Skeletal muscle tissue (tissue), 4 donors: ENCODE results near the gene CYLD. TPM values are rescaled to one million over a fixed set of nuclear protein-coding genes. Genes with fewer than 3 reads are reported as not detected.

Experiments used
- H3K27ac ChIP-seq: one replicate; pipeline ENCODE4 v1.7.0; 2013; ENCODE audit warnings: mild to moderate bottlenecking, low read depth, low read length, inconsistent platforms
- H3K27me3 ChIP-seq, 3 donors: one replicate each; pipeline ENCODE4 v1.7.0; 2013; ENCODE audit warnings: low read length in 3 of 3; ENCODE audit not compliant: control insufficient read depth in 3 of 3, insufficient read depth in 3 of 3
- H3K36me3 ChIP-seq, 3 donors: one replicate each; pipeline ENCODE4 v1.7.0; 2013; ENCODE audit warnings: low read length in 3 of 3; ENCODE audit not compliant: control insufficient read depth in 3 of 3, insufficient read depth in 3 of 3
- H3K4me1 ChIP-seq, 3 donors: one replicate each; pipeline ENCODE4 v1.7.0; 2013; ENCODE audit warnings: low read length in 3 of 3, mild to moderate bottlenecking in 3 of 3; ENCODE audit not compliant: control insufficient read depth in 3 of 3, insufficient read depth in 3 of 3
- H3K4me3 ChIP-seq, 3 donors: one replicate each; pipeline ENCODE4 v1.7.0; 2013; ENCODE audit warnings: low read length in 3 of 3
- H3K9ac ChIP-seq, 3 donors: one replicate each; pipeline ENCODE4 v1.7.0; 2013; ENCODE audit warnings: low read length in 3 of 3, mild to moderate bottlenecking in 3 of 3, moderate library complexity in 2 of 3, low read depth in 1 of 3
- H3K9me3 ChIP-seq, 3 donors: one replicate each; pipeline ENCODE4 v1.7.0; 2013; ENCODE audit warnings: low read length in 3 of 3; ENCODE audit not compliant: control insufficient read depth in 3 of 3
- total RNA-seq: library from RNA; depleted of rRNA; stranded (reverse); fragments of >200 nt; gene quantifications from one replicate; pipeline ENCODE4 v1.2.3, GENCODE V29; 2014
- donor health status: Osteomylitis.

CYLD gene
- total RNA-seq, 1 donor from 2014 or later: 32.4 TPM

- Histone ChIP-seq H3K27me3 (no peaks in the 10 kb centered on the region), H3K4me1 (peaks cover 5 to 15% (median 5%) of the 10 kb centered on the region in 3 donors), H3K36me3 (no peaks in the 10 kb centered on the region), H3K4me3 (no peak overlapping the region), H3K9ac (no peak overlapping the region), H3K27ac (no peak overlapping the region), H3K9me3 (no peaks in the 10 kb centered on the region)
Measured at GRCh38 chr16:50737420-50737959, 4.4 kb upstream of the CYLD start.

DNA sequence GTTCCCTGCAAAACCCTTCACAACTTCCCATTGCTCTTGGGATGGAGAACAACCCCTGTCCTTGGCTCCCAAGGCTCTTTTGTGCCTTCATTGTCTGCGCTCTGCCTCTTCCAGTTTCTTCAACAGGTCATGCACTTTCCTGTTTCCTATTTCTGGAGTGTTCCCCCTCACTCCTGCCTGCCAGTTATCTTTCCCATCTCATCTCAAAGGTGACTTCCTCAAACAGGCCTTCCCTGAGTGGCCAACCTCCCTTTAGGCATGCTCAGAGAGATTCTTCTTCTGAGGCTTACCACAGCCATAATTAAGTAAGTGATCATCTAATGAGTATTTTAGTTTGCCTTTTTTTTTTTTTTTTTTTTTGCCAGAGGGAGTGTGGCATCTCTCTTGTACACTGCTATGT is 2.9 kb upstream of the CYLD start:
- Histone ChIP-seq H3K4me3 (no peak overlapping the region), H3K9me3 (no peaks in the 10 kb centered on the region), H3K9ac (no peak overlapping the region), H3K27ac (no peak overlapping the region), H3K4me1 (peaks cover 10 to 13% (median 13%) of the 10 kb centered on the region in 3 donors), H3K27me3 (no peaks in the 10 kb centered on the region), H3K36me3 (no peaks in the 10 kb centered on the region)

DNA sequence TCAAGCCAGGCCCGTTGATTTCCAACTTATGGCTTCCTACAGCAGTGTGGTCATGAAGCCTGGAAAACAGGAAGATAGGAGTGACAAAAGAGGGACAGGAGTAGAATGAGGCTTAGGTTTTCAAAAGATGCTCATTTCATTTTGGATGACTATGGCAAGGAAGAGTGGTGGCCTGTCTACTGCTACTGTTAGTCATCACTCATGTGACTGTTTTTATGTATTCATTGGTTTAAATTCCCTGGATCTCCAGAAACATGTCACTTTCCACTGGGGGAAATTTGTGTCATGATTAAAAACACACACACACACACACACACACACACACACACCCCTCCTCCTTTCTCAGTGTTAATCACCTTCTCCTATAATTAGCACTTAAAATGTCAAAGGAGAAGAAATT is 1.1 kb upstream of the CYLD start:
- no peak overlapping the region for H3K4me3 ChIP-seq

DNA sequence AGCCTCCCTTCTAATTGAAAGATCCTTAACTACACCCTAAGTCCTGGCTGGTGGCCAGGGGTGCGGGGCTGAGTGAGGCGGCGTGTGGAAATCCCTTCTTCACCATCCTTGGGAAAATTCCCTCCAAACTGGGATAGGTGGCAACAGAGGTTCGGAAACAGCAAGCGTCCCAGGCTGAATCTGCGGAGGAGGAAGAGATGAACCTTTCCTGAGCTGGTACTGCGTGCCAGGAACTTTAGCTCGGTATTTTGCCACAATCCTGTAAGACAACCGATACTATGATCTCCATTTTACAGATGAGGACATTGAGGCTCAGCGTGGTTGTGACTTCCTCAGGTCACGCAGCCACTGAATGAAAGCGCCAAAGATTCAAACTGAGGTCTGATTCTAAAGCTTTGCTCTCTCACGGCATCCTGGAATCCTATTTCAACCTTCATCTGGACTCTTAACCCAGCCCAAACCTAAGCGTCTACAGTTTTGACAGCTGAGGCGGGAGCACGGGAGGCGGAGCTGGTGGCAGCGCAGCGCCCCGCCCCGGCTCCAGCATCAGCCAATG is 583 bp upstream of the CYLD start:
- H3K36me3 ChIP-seq: peaks cover 0 to 5% (median 2%) of the 10 kb centered on the region in 3 donors
- H3K9me3 ChIP-seq: no peaks in the 10 kb centered on the region
- peak overlapping the region; percentile 86 for H3K27ac ChIP-seq
- H3K9ac ChIP-seq: peak overlapping the region; percentile 23 to 74 (median 73)
- no peaks in the 10 kb centered on the region for H3K27me3 ChIP-seq
- H3K4me3 ChIP-seq: peak overlapping the region; percentile 78 to 89 (median 84)
- peaks cover 10 to 18% (median 16%) of the 10 kb centered on the region in 3 donors for H3K4me1 ChIP-seq

More for the DNA sequence above, 1.1 kb upstream of the CYLD start:
- no peaks in the 10 kb centered on the region for H3K9me3 ChIP-seq
- H3K9ac ChIP-seq: no peak overlapping the region
- H3K4me1 ChIP-seq: peaks cover 10 to 14% (median 13%) of the 10 kb centered on the region in 3 donors
- peaks cover 0 to 5% (median 2%) of the 10 kb centered on the region in 3 donors for H3K36me3 ChIP-seq
- H3K27me3 ChIP-seq: no peaks in the 10 kb centered on the region
- no peak overlapping the region for H3K27ac ChIP-seq

- no peaks in the 10 kb centered on the region for H3K27me3 ChIP-seq
- peak overlapping the region; percentile 86 for H3K27ac ChIP-seq
- H3K4me3 ChIP-seq: peak overlapping the region; percentile 77 to 90 (median 89)
- peak overlapping the region; percentile 82 to 90 (median 86) for H3K9ac ChIP-seq
- peaks cover 10 to 25% (median 20%) of the 10 kb centered on the region in 3 donors for H3K4me1 ChIP-seq
- no peaks in the 10 kb centered on the region for H3K9me3 ChIP-seq
- peaks cover 0 to 7% (median 2%) of the 10 kb centered on the region in 3 donors for H3K36me3 ChIP-seq
Measured at GRCh38 chr16:50742576-50743200, 802 bp downstream of the CYLD start.

DNA sequence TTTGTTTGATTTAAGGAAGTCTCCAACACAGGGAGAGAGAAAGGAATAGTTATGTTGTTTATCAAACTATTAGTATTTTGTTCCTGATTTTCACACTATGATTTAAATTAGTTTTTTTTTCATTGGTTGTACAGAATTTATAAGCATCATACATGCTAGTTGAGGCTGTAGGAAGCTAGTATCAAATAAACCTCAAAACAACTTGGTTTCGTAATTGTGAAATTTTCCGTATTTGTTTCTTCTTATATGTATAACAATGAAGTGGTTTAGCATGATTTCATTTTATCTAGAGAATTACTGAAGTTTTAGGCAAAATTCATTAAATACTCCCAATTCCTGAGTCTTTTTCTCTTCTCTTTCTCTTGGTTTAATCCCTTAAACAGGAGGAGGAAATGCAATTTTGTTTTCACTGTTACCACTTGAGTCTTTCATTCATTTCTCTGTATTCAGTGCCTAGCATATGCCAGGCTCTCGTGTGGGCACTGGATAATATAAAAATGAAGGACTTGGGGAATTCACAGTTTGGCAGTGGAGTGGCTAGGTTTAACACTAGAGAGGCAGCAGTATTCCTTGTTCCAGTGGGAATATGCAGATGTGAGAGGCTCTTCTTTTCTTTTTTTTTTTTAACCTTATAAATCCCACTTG is 1.8 kb downstream of the CYLD start:
- Histone ChIP-seq H3K27me3 (no peaks in the 10 kb centered on the region), H3K36me3 (peaks cover 0 to 8% (median 2%) of the 10 kb centered on the region in 3 donors), H3K9ac (peak overlapping the region in 2 of 3 donors; percentile 42 to 47), H3K4me3 (no peak overlapping the region), H3K9me3 (no peaks in the 10 kb centered on the region), H3K27ac (no peak overlapping the region), H3K4me1 (peaks cover 10 to 27% (median 23%) of the 10 kb centered on the region in 3 donors)

DNA sequence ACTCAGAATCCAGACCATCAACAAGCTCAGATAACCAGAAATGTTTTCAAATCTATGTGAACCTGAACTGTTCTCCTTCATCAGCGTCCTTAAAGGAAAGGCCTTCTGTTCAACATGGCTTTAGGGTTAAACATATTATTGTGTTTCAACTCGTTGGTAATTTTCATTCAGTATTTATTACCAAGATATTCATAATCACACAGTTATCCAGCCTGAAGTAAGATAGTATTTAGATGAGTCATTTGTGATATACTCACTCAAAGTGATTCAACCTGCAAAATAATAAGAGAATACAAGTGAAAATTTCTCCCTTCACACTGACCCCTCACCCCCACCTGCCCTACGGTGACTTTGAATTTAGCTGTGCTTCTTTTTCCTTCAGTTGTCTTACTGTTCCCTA is 3.0 kb downstream of the CYLD start:
- H3K9me3 ChIP-seq: no peaks in the 10 kb centered on the region
- H3K4me3 ChIP-seq: no peak overlapping the region
- H3K4me1 ChIP-seq: peaks cover 10 to 27% (median 23%) of the 10 kb centered on the region in 3 donors
- peak overlapping the region in 1 of 3 donors; percentile 3 for H3K9ac ChIP-seq
- peaks cover 0 to 10% (median 3%) of the 10 kb centered on the region in 3 donors for H3K36me3 ChIP-seq
- peak overlapping the region; percentile 20 for H3K27ac ChIP-seq
- H3K27me3 ChIP-seq: no peaks in the 10 kb centered on the region

DNA sequence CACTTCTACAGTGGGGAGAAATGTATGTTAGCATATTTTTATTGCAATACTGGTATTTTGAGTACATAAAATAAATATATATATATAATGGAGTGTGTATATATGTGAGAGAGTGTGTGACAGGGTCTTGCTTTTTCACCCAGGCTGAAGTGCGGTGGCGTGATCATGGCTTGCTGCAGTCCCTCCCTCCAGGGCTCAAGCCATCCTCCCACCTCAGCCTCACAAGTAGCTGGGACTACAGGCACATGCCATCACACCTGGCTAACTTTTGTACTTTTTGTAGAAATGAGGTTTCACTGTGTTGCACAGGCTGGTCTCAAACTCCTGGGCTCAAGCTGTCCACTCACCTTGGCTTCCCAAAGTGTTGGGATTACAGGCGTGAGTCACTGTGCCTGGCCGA is 4.1 kb downstream of the CYLD start:
- no peak overlapping the region for H3K4me3 ChIP-seq
- no peaks in the 10 kb centered on the region for H3K9me3 ChIP-seq
- H3K4me1 ChIP-seq: peaks cover 10 to 27% (median 23%) of the 10 kb centered on the region in 3 donors

GRCh38 chr16:50747207-50747956 is 5.5 kb downstream of the CYLD start:
- Histone ChIP-seq H3K27me3 (no peaks in the 10 kb centered on the region), H3K9me3 (no peaks in the 10 kb centered on the region), H3K4me3 (no peak overlapping the region), H3K27ac (no peak overlapping the region), H3K36me3 (peaks cover 3 to 17% (median 4%) of the 10 kb centered on the region in 3 donors), H3K9ac (no peak overlapping the region), H3K4me1 (peaks cover 5 to 21% (median 18%) of the 10 kb centered on the region in 3 donors)

More for the DNA sequence above, 4.1 kb downstream of the CYLD start:
- Histone ChIP-seq H3K27me3 (no peaks in the 10 kb centered on the region), H3K9ac (no peak overlapping the region), H3K27ac (no peak overlapping the region), H3K36me3 (peaks cover 0 to 14% (median 4%) of the 10 kb centered on the region in 3 donors)
